Dendritic cell treated with granulocyte-macrophage colony-stimulating factor and Interleukin-4, amounts not matched to agents 40 ng/mL and 50 ng/mL, for 4 days (primary cell): ENCODE measurements around the gene PCDHA7.
"Not testable (repeated sequence)": the region's sequence is repeated elsewhere in the genome, so short reads cannot be mapped to it uniquely, and the experiment has no call there.

Source experiments
- H3K27ac Mint-ChIP-seq: one replicate; pipeline ENCODE4 v1.8.0; 2022; ENCODE audit warnings: mild to moderate bottlenecking, mixed read lengths
- H3K27me3 Mint-ChIP-seq: one replicate; pipeline ENCODE4 v1.8.0; 2022; ENCODE audit warnings: mild to moderate bottlenecking, mixed read lengths
- H3K36me3 Mint-ChIP-seq: one replicate; pipeline ENCODE4 v1.8.0; 2022; ENCODE audit warnings: low read depth, mixed read lengths
- H3K4me1 Mint-ChIP-seq: one replicate; pipeline ENCODE4 v1.8.0; 2022; ENCODE audit warnings: low read depth, mixed read lengths
- H3K4me3 Mint-ChIP-seq: one replicate; pipeline ENCODE4 v1.8.0; 2022; ENCODE audit warnings: mild to moderate bottlenecking, moderate library complexity, mixed read lengths
- H3K9me3 Mint-ChIP-seq: one replicate; pipeline ENCODE4 v1.8.0; 2022; ENCODE audit warnings: mixed read lengths
- intact Hi-C: fragments of 100-400 bp; cut with micrococcal nuclease; formaldehyde crosslinking; loops from one replicate; pipeline ENCODE4 v1.15.0; 2022

The PCDHA7 gene

DNA sequence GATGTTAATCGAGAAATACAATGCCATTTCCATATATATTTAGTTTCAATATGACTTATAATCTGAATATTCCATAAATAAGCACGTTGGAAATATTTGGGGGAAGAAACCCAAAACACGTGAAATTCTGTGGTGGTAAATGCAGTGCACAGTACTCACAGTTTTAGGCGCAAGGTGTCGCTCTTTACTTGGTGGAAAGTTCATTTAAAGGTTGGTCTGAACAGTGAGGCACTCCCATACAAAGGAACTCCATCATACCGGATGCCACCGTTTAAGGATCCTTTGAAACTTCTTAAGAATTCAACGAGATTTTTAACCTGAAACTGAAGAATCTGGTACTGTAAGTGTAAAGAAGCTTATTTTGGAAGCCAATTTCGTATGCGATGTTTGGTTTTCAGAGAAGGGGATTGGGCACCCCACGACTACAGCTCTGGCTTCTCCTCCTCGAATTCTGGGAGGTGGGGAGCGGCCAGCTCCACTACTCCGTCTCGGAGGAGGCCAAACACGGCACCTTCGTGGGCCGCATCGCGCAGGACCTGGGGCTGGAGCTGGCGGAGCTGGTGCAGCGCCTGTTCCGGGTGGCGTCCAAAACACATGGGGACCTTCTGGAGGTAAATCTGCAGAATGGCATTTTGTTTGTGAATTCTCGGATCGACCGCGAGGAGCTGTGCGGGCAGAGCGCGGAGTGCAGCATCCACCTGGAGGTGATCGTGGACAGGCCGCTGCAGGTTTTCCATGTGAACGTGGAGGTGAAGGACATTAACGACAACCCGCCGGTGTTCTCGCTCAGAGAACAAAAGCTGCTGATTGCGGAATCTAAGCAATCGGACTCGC is 34.9 kb downstream of the PCDHA7 start, which contains the start of gene PCDHA11:
Gene PCDHA11, plus strand, starts transcription at position 237 of the 834 bp plus-strand sequence. Its CDS starts 147 bp downstream, at position 384.
- intact Hi-C loops = no loop called here
- no peak within 1 kb of the TSS for H3K4me3 Mint-ChIP-seq

DNA sequence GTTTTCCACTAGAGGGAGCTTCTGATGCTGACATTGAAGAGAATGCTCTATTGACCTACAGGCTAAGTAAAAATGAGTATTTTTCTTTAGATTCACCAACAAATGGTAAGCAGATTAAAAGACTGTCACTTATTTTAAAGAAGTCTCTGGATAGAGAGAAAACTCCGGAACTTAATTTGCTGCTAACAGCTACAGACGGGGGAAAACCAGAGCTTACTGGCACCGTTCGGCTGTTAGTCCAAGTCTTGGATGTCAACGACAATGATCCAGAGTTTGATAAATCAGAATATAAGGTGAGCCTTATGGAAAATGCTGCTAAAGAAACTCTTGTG is 35.5 kb downstream of the PCDHA7 start:
- intact Hi-C loops = no loop called here

More for the DNA sequence above, 34.9 kb downstream of the PCDHA7 start, which contains the start of gene PCDHA11:
- no peaks in the 10 kb centered on the region for H3K36me3 Mint-ChIP-seq
- peaks cover 18% of the 10 kb centered on the region for H3K27me3 Mint-ChIP-seq
- H3K4me1 Mint-ChIP-seq = no peaks in the 10 kb centered on the region
- H3K9me3 Mint-ChIP-seq = peaks cover 29% of the 10 kb centered on the region
- H3K27ac Mint-ChIP-seq = no peak within 1 kb of the TSS

DNA sequence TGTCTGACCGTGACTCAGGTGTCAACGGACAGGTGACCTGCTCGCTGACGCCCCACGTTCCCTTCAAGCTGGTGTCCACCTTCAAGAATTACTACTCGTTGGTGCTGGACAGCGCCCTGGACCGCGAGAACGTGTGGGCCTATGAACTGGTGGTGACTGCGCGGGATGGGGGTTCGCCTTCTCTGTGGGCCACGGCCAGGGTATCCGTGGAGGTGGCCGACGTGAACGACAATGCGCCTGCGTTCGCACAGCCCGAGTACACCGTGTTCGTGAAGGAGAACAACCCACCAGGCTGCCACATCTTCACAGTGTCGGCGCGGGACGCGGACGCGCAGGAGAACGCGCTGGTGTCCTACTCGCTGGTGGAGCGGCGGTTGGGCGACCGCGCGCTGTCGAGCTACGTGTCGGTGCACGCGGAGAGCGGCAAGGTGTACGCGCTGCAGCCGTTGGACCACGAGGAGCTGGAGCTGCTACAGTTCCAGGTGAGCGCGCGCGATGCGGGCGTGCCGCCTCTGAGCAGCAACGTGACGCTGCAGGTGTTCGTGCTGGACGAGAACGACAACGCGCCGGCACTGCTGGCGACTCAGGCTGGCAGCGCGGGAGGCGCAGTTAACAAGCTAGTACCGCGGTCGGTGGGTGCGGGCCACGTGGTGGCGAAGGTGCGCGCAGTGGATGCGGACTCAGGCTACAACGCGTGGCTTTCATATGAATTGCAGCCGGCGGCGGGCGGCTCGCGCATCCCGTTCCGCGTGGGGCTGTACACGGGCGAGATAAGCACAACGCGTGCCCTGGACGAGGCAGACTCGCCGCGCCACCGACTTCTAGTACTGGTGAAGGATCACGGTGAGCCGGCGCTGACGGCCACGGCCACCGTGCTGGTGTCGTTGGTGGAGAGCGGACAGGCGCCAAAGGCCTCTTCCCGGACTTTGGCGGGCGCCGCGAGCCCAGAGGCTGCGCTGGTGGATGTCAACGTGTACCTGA is 36.4 kb downstream of the PCDHA7 start:
- peaks cover 35% of the 10 kb centered on the region for H3K9me3 Mint-ChIP-seq
- intact Hi-C loops = no loop called here
- no peaks in the 10 kb centered on the region for H3K4me1 Mint-ChIP-seq
- H3K4me3 Mint-ChIP-seq = no peak overlapping the region
- H3K27me3 Mint-ChIP-seq = peaks cover 22% of the 10 kb centered on the region
- no peak overlapping the region for H3K27ac Mint-ChIP-seq
- H3K36me3 Mint-ChIP-seq = no peaks in the 10 kb centered on the region

More for the DNA sequence above, 35.5 kb downstream of the PCDHA7 start:
- no peaks in the 10 kb centered on the region for H3K36me3 Mint-ChIP-seq
- no peak overlapping the region for H3K4me3 Mint-ChIP-seq
- H3K4me1 Mint-ChIP-seq = no peaks in the 10 kb centered on the region
- H3K9me3 Mint-ChIP-seq = peaks cover 29% of the 10 kb centered on the region
- H3K27ac Mint-ChIP-seq = no peak overlapping the region
- peaks cover 18% of the 10 kb centered on the region for H3K27me3 Mint-ChIP-seq

DNA sequence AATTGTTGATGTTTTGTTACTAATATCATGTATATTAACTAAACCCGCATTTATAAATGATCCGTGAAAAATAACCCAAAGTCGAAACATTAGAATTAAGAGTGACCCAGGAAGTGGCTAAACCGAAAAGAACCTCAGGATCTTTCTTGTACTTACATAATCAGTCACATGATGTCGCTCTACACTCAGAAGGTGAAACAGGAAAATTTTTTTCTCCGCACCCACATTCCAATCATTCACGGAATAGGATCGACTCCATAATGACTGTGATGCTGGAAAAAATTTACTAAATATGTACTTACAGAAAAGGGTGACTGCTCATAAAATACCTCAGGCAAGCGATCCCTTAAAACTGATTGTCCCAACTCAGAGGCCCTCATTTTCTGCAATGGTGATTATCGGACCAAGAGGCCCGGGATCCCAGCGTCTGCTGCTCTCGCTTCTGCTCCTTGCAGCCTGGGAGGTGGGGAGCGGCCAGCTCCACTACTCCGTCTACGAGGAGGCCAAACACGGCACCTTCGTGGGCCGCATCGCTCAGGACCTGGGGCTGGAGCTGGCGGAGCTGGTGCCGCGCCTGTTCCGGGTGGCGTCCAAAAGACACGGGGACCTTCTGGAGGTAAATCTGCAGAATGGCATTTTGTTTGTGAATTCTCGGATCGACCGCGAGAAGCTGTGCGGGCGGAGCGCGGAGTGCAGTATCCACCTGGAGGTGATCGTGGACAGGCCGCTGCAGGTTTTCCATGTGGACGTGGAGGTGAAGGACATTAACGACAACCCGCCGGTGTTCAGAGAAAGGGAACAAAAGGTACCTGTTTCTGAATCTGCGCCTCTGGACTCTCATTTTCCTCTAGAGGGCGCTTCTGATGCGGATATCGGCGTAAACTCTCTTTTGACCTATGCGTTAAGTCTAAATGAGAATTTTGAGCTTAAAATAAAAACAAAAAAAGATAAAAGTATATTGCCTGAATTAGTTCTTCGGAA is 41.3 kb downstream of the PCDHA7 start, which contains the start of gene PCDHA12:
Gene PCDHA12, plus strand, starts transcription at position 224 of the 981 bp plus-strand sequence. Its CDS starts 165 bp downstream, at position 389.
- H3K27me3 Mint-ChIP-seq = peaks cover 26% of the 10 kb centered on the region
- no peaks in the 10 kb centered on the region for H3K36me3 Mint-ChIP-seq
- H3K4me3 Mint-ChIP-seq = no peak within 1 kb of the TSS
- no peaks in the 10 kb centered on the region for H3K4me1 Mint-ChIP-seq
- intact Hi-C loops = no loop called here
- no peak within 1 kb of the TSS for H3K27ac Mint-ChIP-seq
- H3K9me3 Mint-ChIP-seq = peaks cover 57% of the 10 kb centered on the region

DNA sequence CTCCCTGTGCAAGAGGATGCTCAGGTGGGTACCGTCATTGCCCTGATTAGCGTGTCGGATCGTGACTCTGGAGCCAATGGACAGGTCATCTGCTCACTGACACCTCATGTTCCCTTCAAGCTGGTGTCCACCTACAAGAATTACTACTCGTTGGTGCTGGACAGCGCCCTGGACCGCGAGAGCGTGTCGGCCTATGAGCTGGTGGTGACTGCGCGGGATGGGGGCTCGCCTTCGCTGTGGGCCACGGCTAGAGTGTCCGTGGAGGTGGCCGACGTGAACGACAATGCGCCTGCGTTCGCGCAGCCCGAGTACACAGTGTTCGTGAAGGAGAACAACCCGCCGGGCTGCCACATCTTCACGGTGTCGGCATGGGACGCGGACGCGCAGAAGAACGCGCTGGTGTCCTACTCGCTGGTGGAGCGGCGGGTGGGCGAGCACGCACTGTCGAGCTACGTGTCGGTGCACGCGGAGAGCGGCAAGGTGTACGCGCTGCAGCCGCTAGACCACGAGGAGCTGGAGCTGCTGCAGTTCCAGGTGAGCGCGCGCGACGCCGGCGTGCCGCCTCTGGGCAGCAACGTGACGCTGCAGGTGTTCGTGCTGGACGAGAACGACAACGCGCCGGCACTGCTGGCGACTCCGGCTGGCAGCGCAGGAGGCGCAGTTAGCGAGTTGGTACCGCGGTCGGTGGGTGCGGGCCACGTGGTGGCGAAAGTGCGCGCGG is 42.6 kb downstream of the PCDHA7 start:
- intact Hi-C loops, H3K36me3 Mint-ChIP-seq, H3K4me1 Mint-ChIP-seq, H3K4me3 Mint-ChIP-seq, H3K27ac Mint-ChIP-seq: not testable (repeated sequence)
- Mint-ChIP-seq H3K27me3 (peaks cover 26% of the 10 kb centered on the region), H3K9me3 (peaks cover 57% of the 10 kb centered on the region)

DNA sequence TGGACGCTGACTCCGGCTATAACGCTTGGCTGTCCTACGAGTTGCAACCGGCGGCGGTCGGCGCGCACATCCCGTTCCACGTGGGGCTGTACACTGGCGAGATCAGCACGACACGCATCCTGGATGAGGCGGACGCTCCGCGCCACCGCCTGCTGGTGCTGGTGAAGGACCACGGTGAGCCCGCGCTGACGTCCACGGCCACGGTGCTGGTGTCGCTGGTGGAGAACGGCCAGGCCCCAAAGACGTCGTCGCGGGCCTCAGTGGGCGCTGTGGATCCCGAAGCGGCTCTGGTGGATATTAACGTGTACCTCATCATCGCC is 43.2 kb downstream of the PCDHA7 start:
- no peaks in the 10 kb centered on the region for H3K36me3 Mint-ChIP-seq
- no peaks in the 10 kb centered on the region for H3K4me1 Mint-ChIP-seq
- H3K27me3 Mint-ChIP-seq = peaks cover 29% of the 10 kb centered on the region
- H3K27ac Mint-ChIP-seq = no peak overlapping the region
- intact Hi-C loops = no loop called here
- peaks cover 61% of the 10 kb centered on the region for H3K9me3 Mint-ChIP-seq
- no peak overlapping the region for H3K4me3 Mint-ChIP-seq

DNA sequence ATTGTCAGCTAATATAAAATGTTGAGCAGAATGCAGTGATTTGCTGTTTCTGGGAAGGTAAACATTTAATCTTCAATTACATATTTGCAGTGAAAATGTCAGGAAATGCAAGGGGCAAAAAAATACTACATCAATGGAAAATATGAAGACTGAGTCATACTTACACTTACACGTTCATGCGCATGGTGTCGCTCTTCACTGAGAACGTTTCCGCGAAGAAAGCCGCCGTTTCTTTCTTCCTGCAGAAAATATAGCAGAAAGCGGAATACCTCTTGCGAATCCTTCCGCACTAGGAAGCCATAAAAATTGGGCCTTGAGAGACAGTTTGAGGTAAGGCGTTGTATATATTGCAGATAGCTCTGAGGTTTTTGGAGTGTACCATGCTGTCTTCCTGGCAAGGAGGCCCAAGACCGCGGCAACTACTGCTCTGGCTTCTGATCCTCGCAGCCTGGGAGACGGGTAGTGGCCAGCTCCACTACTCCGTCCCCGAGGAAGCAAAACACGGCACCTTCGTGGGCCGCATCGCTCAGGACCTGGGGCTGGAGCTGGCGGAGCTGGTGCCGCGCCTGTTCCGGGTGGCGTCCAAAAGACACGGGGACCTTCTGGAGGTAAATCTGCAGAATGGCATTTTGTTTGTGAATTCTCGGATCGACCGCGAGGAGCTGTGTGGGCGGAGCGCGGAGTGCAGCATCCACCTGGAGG is 48.0 kb downstream of the PCDHA7 start, which contains the start of gene PCDHA13:
Gene PCDHA13, plus strand, starts transcription at position 236 of the 702 bp plus-strand sequence. Its CDS starts 145 bp downstream, at position 381.
- peaks cover 62% of the 10 kb centered on the region for H3K9me3 Mint-ChIP-seq

DNA sequence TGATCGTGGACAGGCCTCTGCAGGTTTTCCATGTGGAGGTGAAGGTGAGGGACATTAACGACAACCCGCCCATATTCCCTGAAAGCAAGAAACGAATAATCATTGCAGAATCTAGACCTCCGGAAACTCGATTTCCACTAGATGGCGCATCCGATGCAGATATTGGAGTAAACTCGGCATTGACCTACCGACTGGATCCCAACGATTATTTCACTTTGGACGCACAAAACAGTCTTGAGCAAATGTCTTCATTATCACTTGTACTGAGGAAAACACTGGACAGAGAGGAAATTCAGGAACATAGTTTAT is 48.5 kb downstream of the PCDHA7 start:
- intact Hi-C loops = no loop called here
- Mint-ChIP-seq H3K4me3 (no peak overlapping the region), H3K27me3 (peaks cover 21% of the 10 kb centered on the region), H3K36me3 (no peaks in the 10 kb centered on the region), H3K4me1 (no peaks in the 10 kb centered on the region), H3K9me3 (peaks cover 62% of the 10 kb centered on the region), H3K27ac (no peak overlapping the region)

More for the DNA sequence above, 48.0 kb downstream of the PCDHA7 start, which contains the start of gene PCDHA13:
- no peaks in the 10 kb centered on the region for H3K36me3 Mint-ChIP-seq
- no peak within 1 kb of the TSS for H3K27ac Mint-ChIP-seq
- intact Hi-C loops = no loop called here
- H3K4me1 Mint-ChIP-seq = no peaks in the 10 kb centered on the region
- H3K4me3 Mint-ChIP-seq = no peak within 1 kb of the TSS
- peaks cover 26% of the 10 kb centered on the region for H3K27me3 Mint-ChIP-seq

DNA sequence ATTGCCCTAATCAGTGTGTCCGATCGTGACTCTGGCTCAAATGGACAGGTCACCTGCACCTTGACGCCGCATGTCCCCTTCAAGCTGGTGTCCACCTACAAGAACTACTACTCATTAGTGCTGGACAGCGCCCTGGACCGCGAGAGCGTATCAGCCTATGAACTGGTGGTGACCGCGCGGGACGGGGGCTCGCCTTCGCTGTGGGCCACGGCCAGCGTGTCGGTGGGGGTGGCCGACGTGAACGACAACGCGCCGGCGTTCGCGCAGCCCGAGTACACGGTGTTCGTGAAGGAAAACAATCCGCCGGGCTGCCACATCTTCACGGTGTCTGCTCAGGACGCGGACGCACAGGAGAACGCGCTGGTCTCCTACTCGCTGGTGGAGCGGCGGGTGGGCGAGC is 49.3 kb downstream of the PCDHA7 start:
- intact Hi-C loops = no loop called here

DNA sequence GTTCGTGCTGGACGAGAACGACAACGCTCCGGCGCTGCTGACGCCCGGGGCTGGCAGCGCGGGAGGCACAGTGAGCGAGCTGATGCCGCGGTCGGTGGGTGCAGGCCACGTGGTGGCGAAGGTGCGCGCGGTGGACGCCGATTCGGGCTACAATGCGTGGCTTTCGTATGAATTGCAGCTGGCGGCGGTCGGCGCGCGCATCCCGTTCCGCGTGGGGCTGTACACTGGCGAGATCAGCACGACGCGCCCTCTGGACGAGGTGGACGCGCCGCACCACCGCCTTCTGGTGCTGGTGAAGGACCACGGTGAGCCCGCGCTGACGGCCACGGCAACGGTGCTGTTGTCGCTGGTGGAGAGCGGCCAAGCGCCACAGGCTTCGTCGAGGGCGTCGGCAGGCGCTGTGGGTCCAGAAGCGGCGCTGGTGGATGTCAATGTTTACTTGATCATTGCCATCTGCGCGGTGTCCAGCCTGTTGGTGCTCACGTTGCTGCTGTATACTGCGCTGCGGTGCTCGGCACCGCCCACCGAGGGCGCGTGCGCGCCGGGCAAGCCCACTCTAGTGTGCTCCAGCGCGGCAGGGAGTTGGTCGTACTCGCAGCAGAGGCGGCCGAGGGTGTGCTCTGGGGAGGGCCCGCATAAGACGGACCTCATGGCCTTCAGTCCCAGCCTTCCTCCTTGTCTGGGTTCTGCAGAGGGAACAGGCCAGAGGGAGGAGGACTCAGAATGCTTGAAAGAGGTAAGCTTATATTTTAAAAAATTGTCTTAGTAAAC is 50.0 kb downstream of the PCDHA7 start:
- Mint-ChIP-seq H3K9me3 (peaks cover 60% of the 10 kb centered on the region), H3K4me3 (no peak overlapping the region), H3K27me3 (peaks cover 21% of the 10 kb centered on the region), H3K27ac (no peak overlapping the region), H3K4me1 (no peaks in the 10 kb centered on the region), H3K36me3 (no peaks in the 10 kb centered on the region)
- intact Hi-C loops = no loop called here

More for the DNA sequence above, 49.3 kb downstream of the PCDHA7 start:
- H3K9me3 Mint-ChIP-seq = peaks cover 66% of the 10 kb centered on the region
- no peaks in the 10 kb centered on the region for H3K4me1 Mint-ChIP-seq
- H3K27me3 Mint-ChIP-seq = peaks cover 21% of the 10 kb centered on the region
- H3K36me3 Mint-ChIP-seq = no peaks in the 10 kb centered on the region
- no peak overlapping the region for H3K4me3 Mint-ChIP-seq
- no peak overlapping the region for H3K27ac Mint-ChIP-seq
